Osteoblast (primary cell): ENCODE measurements around the gene PAX5. TPM values are rescaled to one million over a fixed set of nuclear protein-coding genes. Genes with fewer than 3 reads are reported as not detected.

ENCODE experiments used
- DNase-seq: peaks from one replicate; pipeline ENCODE4 v3.0.0; 2011; ENCODE audit warnings: low spot score, mixed read lengths; ENCODE audit not compliant: insufficient read length; ENCODE audit errors: missing footprints
- H2AFZ ChIP-seq: 2 replicates; pipeline ENCODE4 v1.6.0; 2011; ENCODE audit warnings: mild to moderate bottlenecking, low read length
- H3K27ac ChIP-seq: 2 replicates; pipeline ENCODE4 v1.5.1; 2011; ENCODE audit warnings: mild to moderate bottlenecking, low read depth, low read length, moderate library complexity
- H3K27me3 ChIP-seq: 2 replicates; pipeline ENCODE4 v1.6.0; 2012; ENCODE audit warnings: mild to moderate bottlenecking, control low read depth, inconsistent platforms, low read length, moderate library complexity; ENCODE audit not compliant: insufficient read depth
- H3K36me3 ChIP-seq: 2 replicates; pipeline ENCODE4 v1.5.1; 2011; ENCODE audit warnings: mild to moderate bottlenecking, low read length, control low read depth, moderate library complexity; ENCODE audit not compliant: insufficient read depth
- H3K4me1 ChIP-seq: 2 replicates; pipeline ENCODE4 v1.5.1; 2011; ENCODE audit warnings: mild to moderate bottlenecking, low read length, control low read depth, moderate library complexity; ENCODE audit not compliant: insufficient read depth
- H3K4me2 ChIP-seq: 2 replicates; pipeline ENCODE4 v1.6.0; 2011; ENCODE audit warnings: mild to moderate bottlenecking, low read length; ENCODE audit not compliant: insufficient read depth
- H3K4me3 ChIP-seq: fragments of 200-600 bp; sonication (generic); 3 replicates; pipeline ENCODE4 v1.5.1; 2012; ENCODE audit warnings: mild to moderate bottlenecking, low read length, inconsistent platforms; ENCODE audit not compliant: insufficient read depth
- H3K79me2 ChIP-seq: 2 replicates; pipeline ENCODE4 v1.6.0; 2012; ENCODE audit warnings: mild to moderate bottlenecking, low read length, control low read depth, inconsistent platforms; ENCODE audit not compliant: insufficient read depth
- H3K9me3 ChIP-seq: 2 replicates; pipeline ENCODE4 v1.5.1; 2011; ENCODE audit warnings: low read depth, low read length, control low read depth
- H4K20me1 ChIP-seq: 2 replicates; pipeline ENCODE4 v1.6.0; 2012; ENCODE audit warnings: mild to moderate bottlenecking, low read length, control low read depth; ENCODE audit not compliant: insufficient read depth
- total RNA-seq: library from RNA; depleted of rRNA; stranded (reverse); fragments of >200 nt; gene quantifications from 2 replicates; pipeline ENCODE4 v1.2.3, GENCODE V29; 2012
- TF ChIP-seq, protein P1 (sequence below): IDR thresholded peaks from 2 replicates; pipeline ENCODE4 v1.5.1; 2011; ENCODE audit warnings: mild to moderate bottlenecking, low read depth, low read length, moderate library complexity; ENCODE audit errors: extremely low read depth

The PAX5 gene
- total RNA-seq, 1 donor, result not detected

DNA sequence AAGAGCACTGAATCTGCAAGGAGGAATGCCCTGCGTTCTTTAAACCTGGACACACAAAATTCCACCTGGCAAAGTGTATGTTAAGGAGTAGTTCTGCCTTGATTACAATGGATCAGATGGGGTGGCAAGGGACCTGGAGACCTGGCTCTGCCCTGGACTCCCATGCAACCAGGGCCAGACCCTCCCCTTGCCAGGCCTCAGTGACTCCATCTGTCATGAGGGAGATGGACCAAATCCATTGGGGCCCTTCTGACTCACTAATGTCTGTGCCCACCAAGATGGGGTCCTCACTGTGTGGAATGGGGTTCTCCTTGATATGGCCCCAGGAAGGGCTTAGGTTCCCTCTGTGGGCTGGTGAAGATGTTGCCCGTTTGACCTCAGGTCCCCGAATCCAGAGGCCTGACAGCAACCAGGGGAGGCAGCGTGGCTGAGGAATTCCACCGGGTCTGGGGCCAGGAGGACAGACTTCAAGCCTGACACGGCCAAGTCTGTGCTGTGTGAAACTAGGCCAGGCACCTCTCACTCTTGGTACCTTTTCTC lies 100.3 kb downstream of the PAX5 start:
- Histone ChIP-seq H3K27ac (no peak overlapping the region), H3K4me2 (no peak overlapping the region), H3K4me3 (no peak overlapping the region), H2AFZ (no peak overlapping the region), H4K20me1 (peaks cover 3% of the 10 kb centered on the region), H3K27me3 (peaks cover 43% of the 10 kb centered on the region), H3K9me3 (peaks cover 2% of the 10 kb centered on the region), H3K79me2 (no peaks in the 10 kb centered on the region), H3K4me1 (peaks cover 6% of the 10 kb centered on the region), H3K36me3 (no peaks in the 10 kb centered on the region)
- TF ChIP-seq, protein P1, sequence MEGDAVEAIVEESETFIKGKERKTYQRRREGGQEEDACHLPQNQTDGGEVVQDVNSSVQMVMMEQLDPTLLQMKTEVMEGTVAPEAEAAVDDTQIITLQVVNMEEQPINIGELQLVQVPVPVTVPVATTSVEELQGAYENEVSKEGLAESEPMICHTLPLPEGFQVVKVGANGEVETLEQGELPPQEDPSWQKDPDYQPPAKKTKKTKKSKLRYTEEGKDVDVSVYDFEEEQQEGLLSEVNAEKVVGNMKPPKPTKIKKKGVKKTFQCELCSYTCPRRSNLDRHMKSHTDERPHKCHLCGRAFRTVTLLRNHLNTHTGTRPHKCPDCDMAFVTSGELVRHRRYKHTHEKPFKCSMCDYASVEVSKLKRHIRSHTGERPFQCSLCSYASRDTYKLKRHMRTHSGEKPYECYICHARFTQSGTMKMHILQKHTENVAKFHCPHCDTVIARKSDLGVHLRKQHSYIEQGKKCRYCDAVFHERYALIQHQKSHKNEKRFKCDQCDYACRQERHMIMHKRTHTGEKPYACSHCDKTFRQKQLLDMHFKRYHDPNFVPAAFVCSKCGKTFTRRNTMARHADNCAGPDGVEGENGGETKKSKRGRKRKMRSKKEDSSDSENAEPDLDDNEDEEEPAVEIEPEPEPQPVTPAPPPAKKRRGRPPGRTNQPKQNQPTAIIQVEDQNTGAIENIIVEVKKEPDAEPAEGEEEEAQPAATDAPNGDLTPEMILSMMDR, result no peak
- no peak for DNase-seq

DNA sequence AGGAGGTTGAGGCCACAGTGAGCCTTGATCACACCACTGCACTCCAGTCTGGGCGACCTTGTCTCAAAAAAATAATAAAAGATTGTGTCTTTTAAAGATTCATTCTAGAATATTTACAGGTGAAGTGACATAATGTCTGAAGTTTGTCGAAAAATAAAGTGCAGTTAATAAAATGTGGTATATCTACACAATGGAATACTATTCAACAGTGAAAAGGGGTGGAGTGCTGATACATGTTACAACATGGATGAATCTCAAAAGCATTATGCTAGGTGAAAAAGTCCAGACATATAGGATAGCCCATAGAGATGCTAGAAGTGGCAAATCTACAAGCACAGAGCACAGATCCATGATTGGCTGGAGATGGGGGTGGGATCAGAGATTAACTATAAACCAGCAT lies 101.9 kb downstream of the PAX5 start:
- no peaks in the 10 kb centered on the region for H3K36me3 ChIP-seq
- no peak overlapping the region for H3K4me2 ChIP-seq
- no peaks in the 10 kb centered on the region for H3K79me2 ChIP-seq
- H3K27ac ChIP-seq, result no peak overlapping the region
- TF ChIP-seq, protein P1, result no peak
- H3K27me3 ChIP-seq, result peaks cover 31% of the 10 kb centered on the region
- no peak overlapping the region for H3K4me3 ChIP-seq
- H2AFZ ChIP-seq, result no peak overlapping the region
- H3K9me3 ChIP-seq, result peaks cover 2% of the 10 kb centered on the region
- DNase-seq, result no peak
- H3K4me1 ChIP-seq, result peaks cover 12% of the 10 kb centered on the region
- H4K20me1 ChIP-seq, result peaks cover 3% of the 10 kb centered on the region

DNA sequence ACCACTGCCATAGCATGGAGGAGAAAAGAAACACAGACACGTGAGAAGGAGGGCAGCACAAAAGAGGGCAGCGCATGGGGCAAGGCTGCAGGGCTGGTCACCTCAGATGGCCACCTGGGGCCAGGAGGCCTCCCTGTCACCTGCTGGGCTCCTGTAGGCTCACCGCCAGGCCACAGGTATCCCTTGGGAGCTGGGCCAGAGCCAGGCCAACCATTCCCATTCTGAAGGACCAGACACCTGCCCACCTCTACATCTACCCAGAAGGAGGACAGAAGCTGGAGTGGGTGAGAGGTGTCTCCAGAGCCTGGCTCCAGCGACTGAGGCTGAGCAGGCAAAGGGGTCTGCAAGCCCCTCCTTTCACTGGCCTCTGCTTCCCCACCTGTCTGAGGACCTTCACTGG lies 103.1 kb downstream of the PAX5 start:
- peaks cover 34% of the 10 kb centered on the region for H3K27me3 ChIP-seq
- no peak for DNase-seq
- peaks cover 12% of the 10 kb centered on the region for H3K4me1 ChIP-seq
- no peak overlapping the region for H3K27ac ChIP-seq
- H3K4me3 ChIP-seq, result no peak overlapping the region
- peaks cover 3% of the 10 kb centered on the region for H4K20me1 ChIP-seq
- TF ChIP-seq, protein P1, result no peak
- H2AFZ ChIP-seq, result no peak overlapping the region
- H3K79me2 ChIP-seq, result no peaks in the 10 kb centered on the region
- H3K4me2 ChIP-seq, result no peak overlapping the region
- peaks cover 2% of the 10 kb centered on the region for H3K9me3 ChIP-seq
- H3K36me3 ChIP-seq, result no peaks in the 10 kb centered on the region

DNA sequence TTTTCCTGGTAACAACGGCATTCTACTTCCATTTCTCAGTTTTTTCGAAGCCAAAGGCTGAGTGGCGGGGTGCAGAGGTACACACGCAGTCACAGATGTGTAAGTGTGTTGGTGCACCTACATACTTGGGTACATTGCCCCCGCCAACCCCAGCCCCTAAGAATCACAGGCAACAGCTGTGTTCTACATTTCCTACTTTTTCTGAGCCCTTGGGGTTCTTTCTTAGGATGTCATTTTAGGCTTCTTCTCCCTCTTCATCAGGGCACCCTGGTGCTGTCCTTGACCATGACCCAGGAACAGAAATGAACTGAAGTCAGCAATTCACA lies 104.8 kb downstream of the PAX5 start:
- Histone ChIP-seq H2AFZ (no peak overlapping the region), H3K27me3 (peaks cover 26% of the 10 kb centered on the region), H3K79me2 (no peaks in the 10 kb centered on the region), H3K4me1 (peaks cover 15% of the 10 kb centered on the region), H3K9me3 (peaks cover 2% of the 10 kb centered on the region), H3K36me3 (no peaks in the 10 kb centered on the region), H3K4me2 (no peak overlapping the region), H3K4me3 (no peak overlapping the region), H3K27ac (no peak overlapping the region), H4K20me1 (peaks cover 3% of the 10 kb centered on the region)
- TF ChIP-seq, protein P1, result no peak
- DNase-seq, result no peak
